ENCODE data around the gene DENND4A.

GRCh38 chr15:65841121-65841930 is 49.2 kb upstream of the DENND4A start:
- TF ChIP-seq POLR2AphosphoS5 (IDR thresholded peaks at IDR 0.05; ENCODE audit: low read depth, low read length) (no peak), POLR2A (IDR thresholded peaks at IDR 0.05; ENCODE audit: low read depth, low read length) (no peak)

All from GM12892 (cell line).